A673 (cell line): ENCODE data around the gene ELFN1. TPM values are rescaled to one million over a fixed set of nuclear protein-coding genes. Genes with fewer than 3 reads are reported as not detected.

Experiments used
- BruUV-seq: library from RNA; stranded (reverse); fragments of 400-500 nt; replicated peaks from 2 replicates; lab custom pipeline; 2021; lab: Mats Ljungman, UMichigan
- CTCF ChIA-PET: fragments of 300-600 bp; sonication (Branson Sonifier 250); formaldehyde crosslinking; loops from one replicate; lab custom pipeline; 2022; ENCODE audit warnings: antibody characterized with exemption; lab: Charles Lee
- POLR2A ChIA-PET: fragments of 300-600 bp; sonication (Branson Sonifier 250); formaldehyde crosslinking; loops from one replicate; lab custom pipeline; 2022; ENCODE audit warnings: antibody characterized with exemption; ENCODE audit not compliant: low non-redundant PET; lab: Charles Lee
- DNase-seq: peaks from one replicate; pipeline ENCODE4 v3.0.0-alpha.2; 2015; ENCODE audit warnings: low spot score
- H3K27ac ChIP-seq: fragments of 200-600 bp; sonication (generic); 2 replicates; pipeline ENCODE4 v1.5.1; 2016; ENCODE audit warnings: mixed run types, low read depth, mild to moderate bottlenecking, mixed read lengths, antibody characterized with exemption, low read length; ENCODE audit not compliant: poor library complexity, severe bottlenecking
- H3K27me3 ChIP-seq: fragments of 200-600 bp; sonication (generic); replicated peaks from 2 replicates; pipeline ENCODE4 v1.6.1; 2017; ENCODE audit warnings: mixed run types, low read depth, mild to moderate bottlenecking, mixed read lengths, antibody characterized with exemption, low read length; ENCODE audit not compliant: insufficient read depth, poor library complexity
- H3K36me3 ChIP-seq: fragments of 200-600 bp; sonication (generic); 2 replicates; pipeline ENCODE4 v1.6.1; 2016; ENCODE audit warnings: mixed run types, mild to moderate bottlenecking, mixed read lengths, antibody characterized with exemption, low read length; ENCODE audit not compliant: insufficient read depth, poor library complexity, severe bottlenecking
- H3K4me1 ChIP-seq: fragments of 200-600 bp; sonication (generic); 2 replicates; pipeline ENCODE4 v1.6.1; 2017; ENCODE audit warnings: mixed run types, mild to moderate bottlenecking, mixed read lengths, antibody characterized with exemption, low read length; ENCODE audit not compliant: insufficient read depth, poor library complexity, severe bottlenecking
- H3K4me3 ChIP-seq: fragments of 200-600 bp; sonication (generic); 2 replicates; pipeline ENCODE4 v1.5.1; 2016; ENCODE audit warnings: low read depth, mixed run types, mild to moderate bottlenecking, mixed read lengths, low read length; ENCODE audit not compliant: poor library complexity, severe bottlenecking
- H3K9me3 ChIP-seq: fragments of 200-600 bp; sonication (generic); 2 replicates; pipeline ENCODE4 v1.6.1; 2016; ENCODE audit warnings: mixed run types, low read depth, mild to moderate bottlenecking, mixed read lengths, antibody characterized with exemption, low read length; ENCODE audit not compliant: poor library complexity, severe bottlenecking
- CTCF ChIP-seq: fragments of 300-800, 200-600 bp; sonication (generic); conservative IDR thresholded peaks from 2 replicates; pipeline ENCODE4 v1.5.1; 2017; ENCODE audit warnings: low read depth, mild to moderate bottlenecking, antibody characterized with exemption, low read length, moderate library complexity, mixed read lengths
- EZH2 ChIP-seq: fragments of 200-600 bp; sonication (generic); IDR thresholded peaks from 2 replicates; pipeline ENCODE4 v1.6.1; 2017; ENCODE audit warnings: borderline replicate concordance, low read depth, mild to moderate bottlenecking, mixed read lengths, antibody characterized with exemption, low read length; ENCODE audit not compliant: poor library complexity, severe bottlenecking
- intact Hi-C: fragments of 100-400 bp; cut with micrococcal nuclease; formaldehyde crosslinking; loops from one replicate; pipeline ENCODE4 v1.10.0; 2022; ENCODE audit not compliant: unreplicated experiment
- total RNA-seq: library from RNA; stranded (reverse); gene quantifications from 2 replicates; pipeline ENCODE4 v1.2.3, GENCODE V29; 2021

The ELFN1 gene
- total RNA-seq, 1 experiment from 2014 or later: not detected

- no TSS peak for BruUV-seq
- no peaks in the 10 kb centered on the region for H3K36me3 ChIP-seq
- no peak for DNase-seq
- no peaks in the 10 kb centered on the region for H3K27me3 ChIP-seq
- ChIA-PET CTCF (no interaction called here), POLR2A (no interaction called here)
- peaks cover 8% of the 10 kb centered on the region for H3K9me3 ChIP-seq
- TF ChIP-seq EZH2: no peak
- TF ChIP-seq CTCF: no peak
- H3K4me3 ChIP-seq: no peak overlapping the region
- intact Hi-C loops: no loop called here
- H3K27ac ChIP-seq: no peak overlapping the region
- no peaks in the 10 kb centered on the region for H3K4me1 ChIP-seq
Observed at GRCh38 chr7:1639532-1640175, 30.4 kb upstream of the ELFN1 start.

DNA sequence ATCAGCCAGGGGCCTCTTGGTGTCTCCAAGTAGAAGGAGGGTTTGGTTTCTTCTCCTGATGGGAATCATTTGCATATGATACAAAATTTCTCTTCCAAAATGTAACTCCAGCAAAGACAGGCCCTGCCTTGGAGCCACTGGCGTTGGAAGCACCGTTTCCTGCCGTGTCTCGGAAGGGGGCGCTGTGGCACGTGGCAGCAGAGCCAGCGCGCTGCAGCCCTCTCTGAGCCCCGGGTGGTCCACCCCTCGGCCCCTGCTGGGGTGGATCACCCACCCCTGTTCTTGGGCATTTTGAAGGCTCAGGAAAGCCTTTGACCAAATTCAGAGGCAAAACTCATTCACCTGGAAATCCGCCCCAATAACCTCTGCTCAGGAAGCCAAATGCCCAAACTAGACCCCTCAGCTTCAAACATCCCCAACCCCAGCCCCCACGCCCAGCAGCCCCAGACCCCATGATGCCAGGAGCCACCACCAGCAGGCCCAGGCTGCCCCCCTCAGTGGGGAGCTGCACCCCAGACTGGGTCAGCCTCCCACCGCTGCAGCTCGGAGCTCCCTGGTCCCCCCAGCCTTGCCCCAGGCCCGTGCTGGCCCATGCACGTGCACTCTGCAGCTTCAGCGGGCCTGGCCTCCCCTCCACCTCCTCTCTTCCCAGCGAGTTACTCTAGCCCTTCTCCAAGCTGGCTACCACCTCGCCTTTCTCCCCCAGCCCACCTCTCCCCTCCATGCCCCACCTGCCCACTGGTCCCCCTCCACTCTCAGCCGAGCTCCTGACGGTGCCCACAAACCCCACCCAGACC, 29.5 kb upstream of the ELFN1 start:
- CTCF ChIA-PET: interaction anchor here (0.6 kb wide), 1 partner anchor 88 kb away, joined by 6 read pairs; no protein-coding TSS in a partner anchor
- no peak overlapping the region for H3K4me3 ChIP-seq
- TF ChIP-seq CTCF: peak; percentile 63
- no peak for TF ChIP-seq EZH2
- POLR2A ChIA-PET: no interaction called here
- DNase-seq: peak; percentile 32
- H3K36me3 ChIP-seq: no peaks in the 10 kb centered on the region
- BruUV-seq: no TSS peak
- no peaks in the 10 kb centered on the region for H3K27me3 ChIP-seq
- no peak overlapping the region for H3K27ac ChIP-seq
- intact Hi-C loops: no loop called here
- peaks cover 8% of the 10 kb centered on the region for H3K9me3 ChIP-seq
- no peaks in the 10 kb centered on the region for H3K4me1 ChIP-seq

GRCh38 chr7:1641173-1641572, 28.9 kb upstream of the ELFN1 start:
- DNase-seq: no peak
- no TSS peak for BruUV-seq
- ChIA-PET POLR2A (no interaction called here), CTCF (interaction anchor here (0.6 kb wide), 1 partner anchor 87 kb away, joined by 6 read pairs; no protein-coding TSS in a partner anchor)
- Histone ChIP-seq H3K36me3 (no peaks in the 10 kb centered on the region), H3K27me3 (no peaks in the 10 kb centered on the region), H3K27ac (no peak overlapping the region), H3K9me3 (peaks cover 8% of the 10 kb centered on the region), H3K4me3 (no peak overlapping the region), H3K4me1 (no peaks in the 10 kb centered on the region)
- intact Hi-C loops: no loop called here
- TF ChIP-seq EZH2 (no peak), CTCF (no peak)
